GM21619 (cell line): ENCODE data around the gene CFAP43.
"Not testable (repeated sequence)": the region's sequence is repeated elsewhere in the genome, so short reads cannot be mapped to it uniquely, and the experiment has no call there.

Source experiments
- ATAC-seq: cut with Tn5 transposase; IDR thresholded peaks from one replicate; pipeline ENCODE4 v1.9.1; 2021; ENCODE audit not compliant: unreplicated experiment

The CFAP43 gene

DNA sequence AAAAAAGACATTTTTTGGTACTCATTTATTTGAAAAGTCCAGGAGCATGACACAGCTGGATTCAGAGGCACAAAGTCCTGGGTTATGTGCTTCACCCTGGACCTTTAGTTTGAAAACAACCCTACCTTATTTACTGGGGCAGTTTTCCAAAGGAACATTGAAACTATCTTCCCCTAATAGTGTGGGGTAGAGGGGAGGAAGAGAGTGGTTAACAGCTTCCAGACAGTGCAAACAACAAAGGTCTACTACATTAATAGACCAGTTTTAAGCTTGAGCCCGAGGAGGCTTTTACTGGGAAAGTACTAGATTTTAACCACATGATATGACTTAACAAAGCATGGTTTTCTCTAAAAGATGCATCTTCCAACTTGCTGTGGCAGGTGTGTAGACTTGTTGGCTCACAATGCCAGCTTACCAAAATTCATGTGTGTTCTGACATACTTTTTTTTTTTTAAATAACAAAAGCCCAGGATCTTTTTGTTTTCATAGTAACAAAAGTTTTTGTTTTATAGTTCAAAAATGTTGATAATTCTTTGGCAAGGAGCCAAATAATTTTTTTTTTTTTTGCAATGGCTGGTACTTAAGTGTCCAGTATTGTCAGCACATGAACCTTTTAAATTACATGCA lies 24.3 kb upstream of the CFAP43 start:
- ATAC-seq: no peak

DNA sequence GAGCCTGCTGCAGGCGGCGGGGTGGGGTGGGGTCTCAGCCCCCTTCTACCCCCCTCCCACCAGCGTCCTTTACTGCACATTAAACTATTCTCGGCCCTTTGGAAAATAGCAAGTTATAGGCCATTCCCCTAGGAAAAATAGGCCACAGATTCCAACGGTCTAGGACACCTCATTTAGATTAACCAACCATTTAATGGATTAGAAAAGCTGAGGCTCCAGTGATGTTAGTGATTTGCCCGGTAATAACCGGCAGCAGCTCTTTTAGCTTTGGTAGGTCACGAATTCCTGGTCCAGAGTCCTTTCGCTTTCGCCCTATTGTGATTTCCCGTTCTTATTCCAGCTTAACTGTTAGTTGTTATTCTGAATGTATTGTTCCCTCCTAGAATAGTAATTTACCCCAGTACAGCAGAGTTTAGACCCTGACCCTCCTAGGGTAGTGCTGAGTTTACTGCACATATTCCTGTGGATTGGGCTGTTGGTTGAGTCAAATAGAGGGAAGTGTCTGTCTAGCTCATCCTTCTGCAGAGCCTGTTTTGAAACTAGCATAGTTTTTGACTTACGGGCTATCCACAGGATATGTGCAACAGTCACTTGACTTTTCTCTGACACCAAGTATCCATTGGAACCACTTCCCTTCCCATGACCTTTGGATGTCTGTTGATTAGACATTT lies 23.3 kb upstream of the CFAP43 start:
- peak; percentile 33 for ATAC-seq

DNA sequence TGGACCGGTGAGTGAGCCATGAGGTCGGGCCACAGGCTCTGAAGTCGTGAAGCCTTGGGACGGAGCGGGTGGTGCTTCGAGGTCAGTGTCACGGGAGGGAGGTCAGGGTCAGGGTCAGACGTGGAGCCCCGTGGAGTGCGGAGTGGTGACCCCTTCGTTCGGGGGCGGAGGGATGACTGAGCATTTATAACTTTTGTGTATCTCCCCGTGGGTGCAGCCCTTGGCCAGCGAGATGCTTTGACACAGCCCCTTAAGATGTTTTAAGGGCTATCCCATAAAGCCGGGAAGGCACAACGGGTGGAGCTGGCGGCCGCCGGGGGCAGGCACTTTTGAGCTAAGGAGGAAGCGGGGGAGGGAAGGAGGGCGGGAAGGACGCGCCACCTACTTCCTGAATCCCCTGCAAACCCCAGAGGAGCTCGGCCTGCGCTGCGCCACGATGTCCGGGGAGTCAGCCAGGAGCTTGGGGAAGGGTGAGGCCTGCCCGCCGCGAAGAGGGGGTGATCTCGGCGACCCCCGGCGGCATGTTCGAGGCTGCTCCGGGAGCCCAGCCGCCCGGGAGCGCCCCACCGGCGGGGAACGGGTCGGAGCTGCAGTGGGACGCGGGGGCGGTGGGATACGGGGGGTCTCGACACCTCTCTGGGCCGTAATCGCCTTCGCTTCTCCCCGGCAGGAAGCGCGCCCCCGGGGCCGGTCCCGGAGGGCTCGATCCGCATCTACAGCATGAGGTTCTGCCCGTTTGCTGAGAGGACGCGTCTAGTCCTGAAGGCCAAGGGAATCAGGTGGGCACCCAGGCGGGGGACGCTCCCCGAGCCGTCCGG lies 22.5 kb upstream of the CFAP43 start, which contains the start of gene GSTO1:
TSS of gene GSTO1 (plus strand) at position 400 of the 818 bp plus-strand sequence. CDS start at position 437, 37 bp downstream.
- peak; percentile 79 for ATAC-seq

DNA sequence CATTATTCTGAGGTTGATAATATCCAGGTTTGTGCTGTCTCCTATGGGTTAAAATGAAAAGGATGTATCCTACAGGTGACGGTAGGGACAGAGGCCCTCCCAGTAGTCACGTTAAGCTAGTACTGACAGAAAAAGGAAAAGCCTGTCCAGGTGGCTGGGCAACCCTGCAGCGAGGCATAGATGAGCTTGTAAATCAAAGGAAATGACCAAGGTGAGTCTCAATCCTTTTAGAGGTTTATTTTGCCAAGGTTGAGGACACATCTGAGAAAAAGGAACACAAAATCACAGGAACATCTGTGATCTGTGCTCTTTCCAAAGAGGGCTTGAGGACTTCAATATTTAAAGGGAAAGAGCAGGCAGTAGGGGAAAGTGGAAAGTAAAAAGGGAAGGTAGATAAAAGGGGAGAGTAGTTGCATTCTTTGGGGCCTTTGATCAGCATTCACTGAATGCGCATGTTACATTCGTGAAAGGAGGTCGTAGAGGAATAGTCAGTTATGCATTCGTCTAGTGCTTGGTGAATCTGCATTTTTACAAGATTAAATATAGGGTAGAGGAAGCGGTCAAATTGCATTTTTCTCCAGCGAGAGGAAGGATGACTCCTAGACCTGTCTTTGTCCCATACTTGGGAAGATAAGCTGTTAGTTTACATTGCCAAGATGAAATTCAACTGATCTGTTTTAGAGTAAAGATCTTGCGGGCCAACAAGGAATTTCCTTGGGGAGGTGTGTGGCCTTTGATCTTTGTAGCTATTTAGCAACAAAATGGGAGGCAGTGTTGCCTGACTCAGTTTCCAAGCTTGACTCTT lies 21.6 kb upstream of the CFAP43 start:
- ATAC-seq: no peak

DNA sequence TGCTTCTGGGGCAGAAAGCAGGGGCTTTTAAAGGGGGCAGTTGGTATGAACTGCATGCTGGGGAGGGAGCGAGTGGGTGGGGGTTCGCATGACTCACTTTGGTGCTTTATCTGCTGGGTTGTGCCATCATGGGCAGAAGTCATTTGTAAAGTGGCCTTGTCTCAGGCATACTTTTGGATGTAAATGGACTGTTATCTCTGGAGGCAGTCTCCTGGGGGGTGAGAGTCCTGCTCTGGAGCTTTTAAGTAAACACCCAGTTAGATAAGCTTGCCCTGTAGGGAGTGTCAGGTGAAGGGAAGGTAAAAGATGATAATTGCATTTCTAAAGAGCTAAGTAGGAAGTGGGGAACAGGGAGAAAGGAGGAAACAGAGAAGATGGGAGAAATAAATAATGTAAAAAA lies 20.9 kb upstream of the CFAP43 start:
- ATAC-seq: no peak

DNA sequence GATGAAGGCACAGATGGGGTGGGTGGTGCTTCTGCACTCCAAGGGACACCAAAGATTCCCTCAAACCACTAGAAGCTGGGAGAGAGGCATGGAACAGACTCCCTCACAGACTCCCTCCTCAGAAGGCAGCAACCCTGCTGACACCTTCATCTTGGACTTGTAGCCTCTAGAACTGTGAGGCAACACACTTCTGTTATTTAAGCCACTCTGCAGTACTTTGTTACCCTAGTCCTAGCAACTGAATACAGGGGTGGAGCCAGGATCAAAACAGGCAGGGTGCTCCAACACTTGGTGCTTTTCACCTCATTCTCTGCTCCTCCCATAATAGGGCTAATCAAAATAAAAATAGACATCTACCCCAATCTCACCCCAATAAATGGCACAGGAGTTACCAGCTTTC lies 20.2 kb upstream of the CFAP43 start:
- no peak for ATAC-seq

DNA sequence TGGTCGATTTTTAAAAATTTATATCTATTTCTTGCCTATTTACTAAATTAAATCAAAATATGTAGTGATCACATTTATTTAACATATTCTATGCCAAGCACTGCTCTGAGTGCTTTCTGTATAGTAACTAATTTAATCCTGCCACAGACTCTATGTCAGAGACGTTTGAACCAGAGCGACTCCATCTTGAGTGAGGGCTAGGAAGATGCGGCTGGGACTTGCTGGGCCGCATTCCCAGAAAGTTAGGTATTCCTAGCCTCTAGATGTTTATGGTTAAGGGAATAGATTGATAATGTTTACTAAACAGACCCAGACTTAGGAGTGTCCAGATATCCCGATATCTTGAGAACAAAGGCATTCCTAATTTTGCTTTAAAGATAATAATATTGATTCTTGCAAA lies 19.3 kb upstream of the CFAP43 start:
- no peak for ATAC-seq

DNA sequence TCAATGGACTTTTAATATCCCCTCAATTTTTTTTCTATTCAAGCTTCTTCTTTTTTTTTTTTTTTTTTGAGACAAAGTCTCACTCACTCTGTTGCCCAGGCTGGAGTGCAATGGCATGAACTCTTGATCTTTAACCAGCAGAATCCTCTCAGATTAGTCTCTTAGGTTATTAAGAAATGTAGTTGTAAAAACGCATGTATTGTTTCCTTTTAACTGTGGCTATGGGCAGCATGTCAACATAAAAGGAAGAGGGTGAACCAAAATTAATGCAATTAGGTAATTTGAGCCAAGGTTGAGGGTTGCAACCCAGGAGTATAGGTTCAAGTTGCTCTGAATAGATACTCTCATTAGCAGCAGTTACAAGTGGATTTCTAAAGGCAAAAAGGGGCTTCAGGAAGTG lies 18.2 kb upstream of the CFAP43 start:
- ATAC-seq: no peak

DNA sequence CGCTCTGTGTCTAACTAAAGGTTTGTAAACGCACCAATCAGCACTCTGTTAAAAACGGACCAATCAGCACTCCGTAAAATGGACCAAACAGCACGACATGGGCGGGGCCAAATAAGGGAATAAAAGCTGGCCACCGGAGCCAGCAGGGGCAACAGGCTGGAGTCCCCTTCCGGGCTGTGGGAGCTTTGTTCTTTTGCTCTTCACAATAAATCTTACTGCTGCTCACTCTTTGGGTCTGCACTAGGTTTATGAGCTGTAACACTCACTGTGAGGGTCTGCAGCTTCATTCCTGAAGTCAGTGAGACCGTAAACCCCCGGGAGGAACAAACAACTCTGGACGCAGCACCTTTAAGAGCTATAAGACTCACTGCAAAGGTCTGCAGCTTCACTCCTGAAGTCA lies 16.8 kb upstream of the CFAP43 start:
- not testable (repeated sequence) for ATAC-seq

DNA sequence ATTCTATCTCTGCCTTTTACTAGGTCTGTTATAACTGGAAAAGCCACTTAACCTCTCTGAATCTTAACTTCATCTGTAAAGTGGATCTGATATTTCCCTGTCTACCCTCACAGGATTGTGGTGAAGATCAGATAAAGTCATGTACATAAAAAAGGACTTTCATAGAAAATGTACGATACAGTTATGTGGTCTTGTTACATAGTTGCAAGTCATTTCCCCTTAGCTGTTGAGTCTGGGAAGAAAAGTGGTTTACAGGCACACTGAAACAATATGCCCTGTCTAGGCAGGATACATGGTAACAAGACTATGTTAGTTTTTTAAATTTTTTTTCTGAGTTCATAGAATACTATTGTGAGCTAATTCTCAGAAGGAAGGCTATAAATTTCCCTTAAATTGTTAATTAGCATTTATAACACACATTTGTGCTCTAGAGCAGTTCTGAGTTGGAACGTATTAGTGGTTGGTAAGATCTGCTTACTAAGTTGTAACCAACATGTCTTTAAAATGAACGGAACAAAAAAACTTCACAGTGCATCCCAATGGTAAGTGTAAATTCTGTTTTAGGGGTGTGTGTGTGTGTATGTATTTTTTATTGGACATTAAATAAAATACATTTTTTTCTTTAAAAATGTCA lies 15.5 kb upstream of the CFAP43 start:
- ATAC-seq: no peak

DNA sequence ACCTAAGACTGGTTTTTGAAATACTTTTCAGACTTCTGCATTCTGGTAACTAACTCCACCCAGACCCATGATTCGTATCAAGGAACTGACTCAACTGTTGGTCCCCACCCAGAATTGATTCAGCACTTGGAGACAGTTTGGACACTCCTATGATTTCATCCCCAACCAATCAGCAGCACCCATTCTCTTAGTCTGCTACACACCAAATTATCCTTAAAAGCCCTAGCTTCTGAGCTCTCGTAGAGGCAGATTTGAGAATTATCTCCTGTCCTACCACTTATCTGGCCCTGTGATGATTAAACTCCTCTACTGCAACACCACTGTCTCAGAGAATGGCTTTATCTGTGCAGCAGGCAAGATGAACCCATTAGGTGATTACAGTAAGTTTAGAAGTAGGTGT lies 14.8 kb upstream of the CFAP43 start:
- ATAC-seq: no peak

DNA sequence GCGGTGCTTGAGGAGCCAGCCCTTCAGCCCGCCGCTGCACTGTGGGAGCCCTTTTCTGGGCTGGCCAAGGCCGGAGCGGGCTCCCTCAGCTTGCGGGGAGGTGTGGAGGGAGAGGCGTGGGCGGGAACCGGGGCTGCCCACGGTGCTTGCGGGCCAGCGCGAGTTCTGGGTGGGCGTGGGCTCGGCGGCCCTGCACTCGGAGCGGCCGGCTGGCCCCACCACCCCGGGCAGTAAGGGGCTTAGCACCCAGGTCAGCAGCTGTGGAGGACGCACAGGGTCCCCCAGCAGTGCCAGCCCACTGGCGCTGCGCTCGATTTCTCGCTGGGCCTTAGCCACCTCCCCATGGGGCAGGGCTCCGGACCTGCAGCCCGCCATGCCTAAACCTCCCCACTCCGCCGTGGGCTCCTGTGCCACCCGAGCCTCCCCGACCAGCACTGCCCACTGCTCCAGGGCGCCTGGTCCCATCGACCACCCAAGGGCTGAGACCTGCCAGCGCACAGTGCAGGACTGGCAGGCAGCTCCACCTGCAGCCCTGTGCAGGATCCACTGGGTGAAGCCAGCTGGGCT lies 13.0 kb upstream of the CFAP43 start:
- no peak for ATAC-seq

DNA sequence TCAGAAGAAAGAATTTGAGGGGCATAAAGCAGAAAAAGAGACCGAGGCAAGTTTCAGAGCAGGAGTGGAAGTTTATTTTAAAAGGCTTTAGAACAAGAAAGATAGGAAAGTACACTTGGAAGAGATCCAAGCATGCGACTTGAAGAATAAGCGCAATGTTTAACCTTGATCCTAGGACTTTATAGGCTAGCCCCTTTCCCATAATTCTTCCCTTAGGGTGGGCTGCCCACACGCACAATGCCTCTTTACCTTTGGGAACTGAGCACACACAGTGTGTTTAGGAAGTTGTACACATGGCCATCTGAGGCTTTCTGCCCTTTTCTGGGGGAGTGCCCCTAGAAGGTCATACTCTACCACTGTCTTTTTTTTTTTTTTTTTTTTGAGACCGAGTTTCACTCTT lies 11.3 kb upstream of the CFAP43 start:
- ATAC-seq: no peak

DNA sequence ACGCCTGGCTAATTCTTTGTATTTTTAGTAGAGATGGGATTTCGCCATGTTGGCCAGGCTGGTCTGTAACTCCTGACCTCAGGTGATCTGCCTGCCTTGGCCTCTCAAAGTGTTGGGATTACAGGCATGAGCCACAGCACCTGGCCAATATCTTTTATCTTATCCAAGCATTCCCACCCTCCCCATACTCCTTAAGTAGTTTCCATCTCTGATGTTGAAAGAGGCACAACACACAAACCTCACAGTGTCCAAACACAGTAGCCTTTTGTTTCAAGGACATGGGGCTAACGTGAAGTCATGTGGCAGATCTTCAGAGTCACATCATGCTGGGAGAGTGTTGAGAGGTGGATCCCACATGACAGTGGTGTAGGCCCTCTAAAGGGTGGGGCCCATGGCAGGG lies 10.8 kb upstream of the CFAP43 start:
- not testable (repeated sequence) for ATAC-seq

DNA sequence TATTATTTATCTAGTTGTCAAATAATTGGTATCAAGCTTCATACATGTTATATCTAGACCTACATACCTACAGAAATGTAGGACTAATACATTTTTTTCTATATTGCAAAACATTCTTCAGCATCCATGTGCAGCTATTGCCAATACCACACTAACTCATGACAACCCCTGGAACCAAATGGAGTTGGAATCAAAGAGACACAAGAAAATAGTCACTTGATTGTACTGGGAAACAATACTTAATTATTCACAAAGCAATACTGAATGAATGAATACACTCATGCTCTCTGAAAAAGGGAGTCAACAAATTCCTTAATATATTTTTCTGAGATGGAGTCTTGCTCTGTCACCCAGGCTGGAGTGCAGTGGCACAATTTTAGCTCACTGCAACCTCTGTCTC lies 10.4 kb upstream of the CFAP43 start:
- no peak for ATAC-seq

DNA sequence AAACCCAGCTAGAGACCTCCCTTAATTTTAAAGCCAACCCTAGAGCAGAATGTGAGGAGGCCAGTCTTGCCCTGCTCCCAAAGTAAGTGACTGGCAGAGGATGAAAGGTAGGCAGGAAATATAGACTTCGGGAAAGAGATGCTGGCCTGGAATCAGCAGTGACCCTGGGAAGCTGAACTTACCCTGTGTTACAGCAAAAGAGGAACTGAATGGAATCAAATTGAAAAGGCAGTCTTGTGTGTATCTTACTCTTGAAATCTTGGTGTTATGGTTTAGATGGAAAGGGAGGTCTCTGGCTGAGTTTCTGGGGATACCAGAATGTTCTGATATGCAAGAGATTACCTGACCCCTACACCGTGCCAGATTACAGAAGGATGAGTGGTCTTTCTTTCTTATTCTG lies 7.9 kb upstream of the CFAP43 start:
- ATAC-seq: no peak

DNA sequence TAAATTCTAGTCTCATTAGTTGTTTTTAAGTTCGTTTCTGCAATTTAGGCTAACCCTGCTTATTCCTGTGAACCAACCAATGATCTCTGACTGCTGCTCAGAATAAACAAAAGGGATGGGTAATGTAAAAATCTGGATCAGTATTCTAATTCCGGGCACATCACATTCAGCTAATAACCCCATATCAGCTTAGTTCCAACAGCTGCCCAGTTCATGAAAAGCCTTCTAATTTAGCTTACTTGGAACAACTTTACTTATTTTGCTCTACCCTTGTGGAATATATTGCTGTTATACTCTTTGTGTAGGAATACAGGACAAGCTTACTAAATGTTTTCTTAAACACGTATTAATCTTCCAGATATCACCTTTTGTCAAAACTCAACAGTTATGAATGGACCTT lies 3.6 kb upstream of the CFAP43 start:
- ATAC-seq: no peak

DNA sequence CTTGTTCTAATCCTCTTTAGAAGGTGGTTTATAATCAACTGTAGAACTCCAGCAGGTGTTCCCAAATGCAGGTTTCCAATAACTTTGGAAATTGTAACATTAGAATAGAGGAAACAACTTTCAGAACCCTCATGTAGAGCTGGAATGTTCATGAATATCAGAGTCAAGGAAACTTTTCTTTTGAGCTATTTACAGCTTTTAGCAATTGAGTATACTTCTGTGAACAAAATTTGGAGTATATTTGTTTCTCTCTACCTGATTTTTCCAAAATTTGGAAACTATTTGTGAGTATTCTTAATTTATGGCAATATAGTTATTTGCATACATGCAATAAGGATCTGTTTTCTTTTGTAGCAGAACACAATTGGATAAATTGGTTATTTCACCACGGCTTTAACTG lies 2.8 kb upstream of the CFAP43 start:
- no peak for ATAC-seq

DNA sequence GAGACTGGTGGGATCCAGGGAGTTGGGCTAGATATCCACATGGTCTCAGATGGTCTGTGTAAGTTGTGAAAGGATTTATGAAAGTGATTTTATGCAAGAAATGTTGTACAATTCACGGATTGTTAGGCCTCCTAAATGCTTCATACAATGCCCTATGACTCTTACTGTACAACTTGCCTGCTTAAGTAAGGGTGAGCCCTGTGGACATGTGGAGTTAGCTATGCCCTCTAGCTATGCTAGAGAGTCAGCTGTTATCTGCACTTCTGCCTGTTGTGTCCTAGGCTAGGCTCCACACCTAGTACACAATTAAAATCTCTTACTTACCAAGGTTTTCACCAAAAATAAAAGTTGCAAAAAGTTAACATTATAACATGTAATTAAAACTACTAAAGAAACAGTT lies 1.7 kb upstream of the CFAP43 start:
- no peak for ATAC-seq

DNA sequence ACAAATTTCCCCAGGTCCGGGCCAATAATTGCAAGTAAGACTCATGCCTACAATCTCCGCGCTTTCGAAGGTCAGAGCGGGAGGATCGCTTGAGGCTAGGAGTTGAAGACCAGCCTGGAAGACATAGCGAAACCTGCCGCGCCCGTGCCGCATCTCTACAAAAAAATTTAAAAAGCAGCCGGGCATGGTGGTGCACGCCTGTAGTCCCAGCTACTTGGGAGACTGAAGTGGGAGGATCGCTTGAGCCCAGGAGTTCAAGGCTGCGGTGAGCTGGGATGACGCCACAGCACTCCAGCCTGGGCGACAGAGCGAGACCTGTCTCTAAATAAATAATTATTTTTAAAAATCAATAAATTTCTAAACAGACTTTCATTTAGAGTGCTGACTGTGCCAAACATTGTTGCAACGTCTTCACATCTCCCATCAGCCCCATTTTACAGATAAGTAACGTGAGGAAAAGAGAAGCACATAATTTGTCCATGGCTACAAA lies 494 bp upstream of the CFAP43 start:
- ATAC-seq: no peak
